DND-41 (cell line): ENCODE data around the gene CROCC.

ENCODE experiments used
- ATAC-seq: fragments of 200-7000 bp; cut with Tn5 transposase; 3 replicates; pipeline ENCODE4 v1.9.1; 2021; ENCODE audit warnings: low read depth; ENCODE audit not compliant: insufficient read depth
- DNase-seq: peaks from one replicate; pipeline ENCODE4 v3.0.0-alpha.2; 2020
- H2AFZ ChIP-seq: 2 replicates; pipeline ENCODE4 v1.6.0; 2012; ENCODE audit warnings: low read depth, low read length
- H3K27ac ChIP-seq: 2 replicates; pipeline ENCODE4 v1.5.1; 2012; ENCODE audit warnings: low read length, inconsistent platforms
- H3K27me3 ChIP-seq: fragments of 200-600 bp; sonication (generic); 2 replicates; pipeline ENCODE4 v1.6.0; 2012; ENCODE audit warnings: low read length, mild to moderate bottlenecking, inconsistent platforms; ENCODE audit not compliant: insufficient read depth, poor library complexity
- H3K36me3 ChIP-seq: 2 replicates; pipeline ENCODE4 v1.5.1; 2012; ENCODE audit warnings: low read length, inconsistent platforms; ENCODE audit not compliant: insufficient read depth
- H3K4me1 ChIP-seq: 2 replicates; pipeline ENCODE4 v1.5.1; 2012; ENCODE audit warnings: mild to moderate bottlenecking, low read length; ENCODE audit not compliant: insufficient read depth
- H3K4me2 ChIP-seq: 2 replicates; pipeline ENCODE4 v1.6.0; 2012; ENCODE audit warnings: mild to moderate bottlenecking, moderate library complexity, low read length, inconsistent platforms; ENCODE audit not compliant: insufficient read depth
- H3K4me3 ChIP-seq, 2 experiments: fragments of 200-600 bp in 1 of 2; shearing (Covaris generic) in 1 of 2; 2 replicates each; pipeline ENCODE4 v1.5.1; 2012 to 2016; ENCODE audit warnings: inconsistent platforms in 2 of 2, low read length in 2 of 2, mild to moderate bottlenecking in 2 of 2, low read depth in 1 of 2, moderate library complexity in 1 of 2
- H3K79me2 ChIP-seq: 2 replicates; pipeline ENCODE4 v1.6.0; 2012; ENCODE audit warnings: low read length, inconsistent platforms; ENCODE audit not compliant: insufficient read depth
- H3K9ac ChIP-seq: 2 replicates; pipeline ENCODE4 v1.6.0; 2012; ENCODE audit warnings: low read depth, mild to moderate bottlenecking, inconsistent platforms, low read length, moderate library complexity
- H3K9me3 ChIP-seq: 2 replicates; pipeline ENCODE4 v1.5.1; 2012; ENCODE audit warnings: low read length, moderate library complexity, mild to moderate bottlenecking, inconsistent platforms; ENCODE audit not compliant: insufficient read depth, severe bottlenecking
- H4K20me1 ChIP-seq: 2 replicates; pipeline ENCODE4 v1.6.0; 2012; ENCODE audit warnings: low read length; ENCODE audit not compliant: insufficient read depth
- EZH2 ChIP-seq: IDR thresholded peaks from 3 replicates; pipeline ENCODE4 v1.6.1; 2012; ENCODE audit warnings: borderline replicate concordance, low read depth, mild to moderate bottlenecking, moderate library complexity, low read length, inconsistent platforms; ENCODE audit not compliant: severe bottlenecking
- TF ChIP-seq, protein P1 (sequence below): IDR thresholded peaks from 2 replicates; pipeline ENCODE4 v1.5.1; 2012; ENCODE audit warnings: borderline replicate concordance, low read length, moderate library complexity, mild to moderate bottlenecking; ENCODE audit not compliant: poor library complexity, severe bottlenecking; ENCODE audit errors: extremely low read depth

The CROCC gene

DNA sequence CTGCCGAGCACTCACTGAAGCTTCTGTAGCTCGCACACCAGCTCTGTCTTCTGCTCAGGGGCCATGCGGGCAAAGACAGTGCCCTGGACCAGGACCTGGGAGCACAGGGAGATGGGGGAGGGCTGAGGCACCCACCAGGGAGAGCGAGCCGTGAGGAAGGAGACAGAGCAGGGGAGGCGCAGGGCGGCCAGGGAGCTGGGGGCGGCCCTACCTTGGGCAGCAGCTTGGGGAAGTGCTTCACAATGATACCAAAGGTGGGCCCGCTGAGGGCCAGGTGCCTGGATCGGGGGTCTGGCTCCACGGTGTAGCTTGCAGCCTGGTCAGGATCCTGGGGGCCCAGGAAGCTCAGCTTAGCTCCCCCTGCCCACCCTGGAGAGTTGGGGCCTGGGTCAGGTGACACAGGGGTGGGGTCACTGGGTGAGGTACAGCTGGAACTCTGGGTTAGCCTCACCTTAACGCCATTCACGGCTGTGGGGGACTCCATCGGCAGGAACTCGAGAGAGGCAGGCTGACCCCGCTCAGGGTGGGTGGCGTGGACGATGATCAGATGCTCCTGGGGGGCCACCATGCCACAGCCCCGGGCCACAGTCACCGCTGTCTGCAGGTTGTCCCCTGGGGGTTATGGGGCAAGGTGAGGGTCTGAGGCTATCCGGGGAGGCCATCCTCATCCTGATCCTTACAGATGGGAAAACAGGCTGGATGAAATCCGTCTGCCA is 68.1 kb downstream of the CROCC start:
- no peak overlapping the region for H3K4me2 ChIP-seq
- no peak for TF ChIP-seq EZH2
- TF ChIP-seq, protein P1, sequence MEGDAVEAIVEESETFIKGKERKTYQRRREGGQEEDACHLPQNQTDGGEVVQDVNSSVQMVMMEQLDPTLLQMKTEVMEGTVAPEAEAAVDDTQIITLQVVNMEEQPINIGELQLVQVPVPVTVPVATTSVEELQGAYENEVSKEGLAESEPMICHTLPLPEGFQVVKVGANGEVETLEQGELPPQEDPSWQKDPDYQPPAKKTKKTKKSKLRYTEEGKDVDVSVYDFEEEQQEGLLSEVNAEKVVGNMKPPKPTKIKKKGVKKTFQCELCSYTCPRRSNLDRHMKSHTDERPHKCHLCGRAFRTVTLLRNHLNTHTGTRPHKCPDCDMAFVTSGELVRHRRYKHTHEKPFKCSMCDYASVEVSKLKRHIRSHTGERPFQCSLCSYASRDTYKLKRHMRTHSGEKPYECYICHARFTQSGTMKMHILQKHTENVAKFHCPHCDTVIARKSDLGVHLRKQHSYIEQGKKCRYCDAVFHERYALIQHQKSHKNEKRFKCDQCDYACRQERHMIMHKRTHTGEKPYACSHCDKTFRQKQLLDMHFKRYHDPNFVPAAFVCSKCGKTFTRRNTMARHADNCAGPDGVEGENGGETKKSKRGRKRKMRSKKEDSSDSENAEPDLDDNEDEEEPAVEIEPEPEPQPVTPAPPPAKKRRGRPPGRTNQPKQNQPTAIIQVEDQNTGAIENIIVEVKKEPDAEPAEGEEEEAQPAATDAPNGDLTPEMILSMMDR, result no peak
- ATAC-seq, result no peak

DNA sequence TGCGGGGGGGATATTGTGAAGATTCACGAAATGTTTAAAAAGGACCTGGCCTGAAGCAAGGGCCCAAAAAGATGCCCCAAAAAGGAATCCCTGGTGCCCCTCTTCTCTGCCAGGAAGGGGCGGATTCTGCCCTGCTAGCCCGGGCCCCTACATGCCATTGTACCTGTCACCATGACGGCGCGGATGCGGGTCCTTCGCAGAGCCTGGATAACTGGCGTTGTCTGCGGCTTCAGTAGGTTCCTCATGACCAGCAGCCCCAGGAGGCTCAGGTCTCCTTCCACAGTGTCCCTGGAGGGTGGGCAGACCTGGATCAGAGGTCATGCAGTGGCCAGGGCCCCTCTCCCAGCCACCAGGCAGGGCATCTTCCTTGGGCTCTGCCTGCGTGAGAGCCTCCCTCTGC is 69.8 kb downstream of the CROCC start:
- Histone ChIP-seq H3K4me2 (no peak overlapping the region), H3K4me3 (no peak overlapping the region), H3K36me3 (peaks cover 29% of the 10 kb centered on the region), H3K27me3 (no peaks in the 10 kb centered on the region), H3K9ac (no peak overlapping the region), H3K4me1 (no peaks in the 10 kb centered on the region), H3K79me2 (no peaks in the 10 kb centered on the region), H3K27ac (no peak overlapping the region), H3K9me3 (no peaks in the 10 kb centered on the region), H2AFZ (no peak overlapping the region), H4K20me1 (no peaks in the 10 kb centered on the region; the same call in 1 of the 2 replicates)
- no peak for TF ChIP-seq EZH2
- TF ChIP-seq, protein P1, result no peak
- ATAC-seq (no peak), DNase-seq (no peak)

More for the DNA sequence above, 68.1 kb downstream of the CROCC start:
- Histone ChIP-seq H3K4me1 (no peaks in the 10 kb centered on the region), H3K27ac (no peak overlapping the region), H3K79me2 (no peaks in the 10 kb centered on the region), H4K20me1 (no peaks in the 10 kb centered on the region; the same call in 1 of the 2 replicates), H3K4me3 (no peak overlapping the region), H3K36me3 (peaks cover 28% of the 10 kb centered on the region), H3K27me3 (no peaks in the 10 kb centered on the region), H3K9me3 (no peaks in the 10 kb centered on the region), H2AFZ (no peak overlapping the region), H3K9ac (no peak overlapping the region)
- no peak for DNase-seq

DNA sequence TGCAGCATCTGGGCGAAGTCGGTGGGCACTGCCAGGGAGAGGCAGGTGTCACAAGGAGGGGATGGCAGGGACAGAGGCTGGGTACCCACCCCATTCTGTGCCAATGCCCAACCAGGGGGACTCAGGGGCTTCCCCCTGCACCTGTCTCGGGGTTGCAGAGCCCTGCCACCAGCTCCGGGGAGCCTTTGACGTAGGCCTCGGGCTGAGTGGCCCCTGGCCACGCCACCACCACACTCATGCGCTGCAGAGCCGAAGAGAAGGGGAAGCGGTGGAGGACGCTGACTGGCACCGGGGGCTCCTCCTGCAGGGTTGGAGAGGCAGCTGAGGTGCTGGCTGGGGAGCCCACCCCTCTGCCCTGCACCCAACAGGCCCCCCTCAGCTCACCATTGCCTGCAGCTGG is 70.4 kb downstream of the CROCC start:
- Histone ChIP-seq H3K4me2 (no peak overlapping the region), H4K20me1 (no peaks in the 10 kb centered on the region; the same call in 1 of the 2 replicates), H3K4me1 (no peaks in the 10 kb centered on the region), H3K27ac (no peak overlapping the region), H3K9ac (no peak overlapping the region), H3K9me3 (no peaks in the 10 kb centered on the region), H3K79me2 (no peaks in the 10 kb centered on the region), H3K27me3 (no peaks in the 10 kb centered on the region), H3K4me3 (no peak overlapping the region), H2AFZ (no peak overlapping the region), H3K36me3 (peaks cover 32% of the 10 kb centered on the region)
- no peak for DNase-seq
- no peak for ATAC-seq
- TF ChIP-seq EZH2, result no peak
- TF ChIP-seq, protein P1, result no peak
